Measurements from ENCODE around the gene MRAS. TPM values are rescaled to one million over a fixed set of nuclear protein-coding genes. Genes with fewer than 3 reads are reported as not detected.

Gene MRAS
- total RNA-seq, 2 donors from 2014 or later, result 2.2 to 4.5 TPM

DNA sequence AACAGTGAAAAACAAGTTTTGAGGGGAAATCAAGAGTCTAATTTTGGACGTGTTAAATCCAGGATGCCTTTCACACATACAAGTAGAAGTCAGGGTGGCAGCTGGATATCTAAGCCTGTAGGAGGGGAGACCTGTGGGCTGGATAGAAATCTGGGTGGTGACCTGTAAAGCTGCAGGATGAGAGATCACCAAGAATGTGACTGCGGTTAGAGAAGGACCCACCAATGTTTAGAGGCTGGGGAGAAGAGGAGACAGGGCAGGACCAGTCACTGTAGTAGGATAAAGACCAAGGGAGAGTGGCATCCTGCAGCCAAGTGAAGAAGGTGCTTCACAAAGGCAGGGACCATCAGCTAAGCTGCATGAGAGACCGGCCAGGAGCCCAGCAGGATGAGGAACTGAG is 36.2 kb downstream of the MRAS start:
- H3K4me3 ChIP-seq, result no peak overlapping the region
- intact Hi-C loops (cut with DNase I), result no loop called here
- no peaks in the 10 kb centered on the region for H3K36me3 ChIP-seq
- H3K27me3 ChIP-seq, result no peaks in the 10 kb centered on the region
- no peak overlapping the region for H3K9ac ChIP-seq (ENCODE audit: low read depth in 2 of 2, low read length in 2 of 2)
- DNase-seq, result no peak
- no peaks in the 10 kb centered on the region for H3K4me1 ChIP-seq
- no peak overlapping the region for H3K27ac ChIP-seq
- TF ChIP-seq, protein P1, sequence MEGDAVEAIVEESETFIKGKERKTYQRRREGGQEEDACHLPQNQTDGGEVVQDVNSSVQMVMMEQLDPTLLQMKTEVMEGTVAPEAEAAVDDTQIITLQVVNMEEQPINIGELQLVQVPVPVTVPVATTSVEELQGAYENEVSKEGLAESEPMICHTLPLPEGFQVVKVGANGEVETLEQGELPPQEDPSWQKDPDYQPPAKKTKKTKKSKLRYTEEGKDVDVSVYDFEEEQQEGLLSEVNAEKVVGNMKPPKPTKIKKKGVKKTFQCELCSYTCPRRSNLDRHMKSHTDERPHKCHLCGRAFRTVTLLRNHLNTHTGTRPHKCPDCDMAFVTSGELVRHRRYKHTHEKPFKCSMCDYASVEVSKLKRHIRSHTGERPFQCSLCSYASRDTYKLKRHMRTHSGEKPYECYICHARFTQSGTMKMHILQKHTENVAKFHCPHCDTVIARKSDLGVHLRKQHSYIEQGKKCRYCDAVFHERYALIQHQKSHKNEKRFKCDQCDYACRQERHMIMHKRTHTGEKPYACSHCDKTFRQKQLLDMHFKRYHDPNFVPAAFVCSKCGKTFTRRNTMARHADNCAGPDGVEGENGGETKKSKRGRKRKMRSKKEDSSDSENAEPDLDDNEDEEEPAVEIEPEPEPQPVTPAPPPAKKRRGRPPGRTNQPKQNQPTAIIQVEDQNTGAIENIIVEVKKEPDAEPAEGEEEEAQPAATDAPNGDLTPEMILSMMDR (IDR thresholded peaks at IDR 0.05), result no peak
- no peaks in the 10 kb centered on the region for H3K9me3 ChIP-seq

- no peaks in the 10 kb centered on the region for H3K4me1 ChIP-seq
- no peaks in the 10 kb centered on the region for H3K36me3 ChIP-seq
- TF ChIP-seq, protein P1 (IDR thresholded peaks at IDR 0.05), result no peak
- H3K9ac ChIP-seq (ENCODE audit: low read depth in 2 of 2, low read length in 2 of 2), result no peak overlapping the region
- no peak overlapping the region for H3K4me3 ChIP-seq
- no peaks in the 10 kb centered on the region for H3K27me3 ChIP-seq
- DNase-seq, result no peak
- H3K27ac ChIP-seq, result no peak overlapping the region
- intact Hi-C loops (cut with DNase I), result no loop called here
- no peaks in the 10 kb centered on the region for H3K9me3 ChIP-seq
These were observed 36.6 kb downstream of the MRAS start for GRCh38 chr3:138384976-138385375.

DNA sequence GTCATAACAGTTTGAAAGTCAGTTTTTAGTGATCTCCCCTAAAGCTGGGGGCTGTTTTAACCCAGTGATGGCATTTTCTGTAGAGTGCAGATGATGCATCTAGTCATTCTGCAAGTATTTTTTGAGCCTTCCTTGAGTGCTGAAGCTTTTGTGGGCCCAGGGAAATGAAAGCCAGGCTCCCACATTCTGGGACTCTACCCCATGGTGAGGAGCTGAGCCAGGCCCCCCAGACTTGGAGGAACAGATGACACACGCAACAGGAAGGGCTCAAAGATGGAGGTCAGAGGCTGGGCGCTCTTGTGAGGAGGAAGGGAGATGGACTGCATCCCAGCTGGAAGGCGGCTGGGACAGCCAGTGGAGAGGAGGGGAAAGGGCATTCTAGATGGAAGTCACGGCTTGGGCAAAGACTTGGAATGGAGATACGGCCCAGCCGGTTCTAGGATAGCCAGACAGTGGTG is 40.8 kb downstream of the MRAS start:
- TF ChIP-seq, protein P1 (IDR thresholded peaks at IDR 0.05), result no peak
- Histone ChIP-seq H3K27me3 (no peaks in the 10 kb centered on the region), H3K27ac (no peak overlapping the region), H3K9ac (ENCODE audit: low read depth in 2 of 2, low read length in 2 of 2) (no peak overlapping the region), H3K4me3 (no peak overlapping the region), H3K9me3 (no peaks in the 10 kb centered on the region), H3K4me1 (no peaks in the 10 kb centered on the region), H3K36me3 (no peaks in the 10 kb centered on the region)
- intact Hi-C loops (cut with DNase I), result no loop called here
- DNase-seq, result no peak

DNA sequence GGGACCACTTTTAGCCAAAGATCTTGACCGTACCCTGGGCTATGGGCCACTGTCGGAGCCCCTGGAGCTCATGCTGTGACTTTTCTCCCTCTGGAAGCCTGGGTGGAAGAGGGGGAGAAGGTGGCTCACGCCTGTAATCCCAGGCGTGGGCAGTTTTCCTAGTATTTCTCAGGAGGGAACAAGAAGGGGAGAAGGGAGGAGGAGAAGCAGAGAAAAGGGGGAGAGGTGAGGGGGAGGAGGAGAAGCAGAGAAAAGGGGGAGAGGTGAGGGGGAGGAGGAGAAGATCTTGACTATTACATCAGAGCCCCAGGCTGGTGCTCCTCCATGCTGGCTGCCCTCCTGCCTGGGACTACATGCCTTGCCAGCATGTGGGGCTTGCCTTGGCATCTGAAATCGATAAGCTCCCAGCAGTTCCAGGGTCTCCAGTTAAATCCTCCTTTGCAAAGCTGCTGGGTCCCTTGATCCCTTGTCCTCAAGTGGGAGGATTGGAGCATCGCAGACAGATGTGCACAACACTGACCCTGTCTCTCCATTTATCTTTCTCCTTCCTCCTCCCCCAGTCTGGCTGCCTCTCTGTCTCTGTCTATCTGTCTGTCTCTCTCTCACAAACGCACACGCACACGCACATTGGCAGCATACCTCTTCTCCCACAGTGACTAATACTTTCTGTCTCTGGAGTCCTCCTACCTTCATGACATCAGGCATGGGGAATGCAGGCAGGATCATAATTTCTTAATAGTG is 41.6 kb downstream of the MRAS start:
- Histone ChIP-seq H3K9ac (ENCODE audit: low read depth in 2 of 2, low read length in 2 of 2) (no peak overlapping the region), H3K36me3 (no peaks in the 10 kb centered on the region), H3K4me1 (no peaks in the 10 kb centered on the region), H3K4me3 (no peak overlapping the region), H3K27me3 (no peaks in the 10 kb centered on the region), H3K27ac (no peak overlapping the region), H3K9me3 (no peaks in the 10 kb centered on the region)
- TF ChIP-seq, protein P1 (IDR thresholded peaks at IDR 0.05), result no peak
- intact Hi-C loops (cut with DNase I), result no loop called here
- DNase-seq, result no peak

DNA sequence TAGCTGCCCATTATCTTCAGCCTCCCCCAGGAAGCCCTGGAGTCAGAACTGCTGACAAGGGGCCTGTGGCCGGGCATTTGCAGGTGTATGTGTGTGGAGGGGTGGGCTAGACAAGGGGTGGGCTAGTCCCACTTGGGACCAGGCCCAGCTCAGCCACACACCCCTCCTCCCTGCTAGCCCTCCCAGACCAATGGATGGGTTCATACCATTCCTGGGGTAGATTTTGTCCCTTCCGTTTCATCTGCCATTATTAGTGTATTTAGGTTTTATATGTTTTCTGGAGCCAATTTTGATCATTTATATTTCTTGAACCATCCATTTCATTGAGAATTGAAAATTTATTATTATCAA is 42.2 kb downstream of the MRAS start:
- TF ChIP-seq, protein P1 (IDR thresholded peaks at IDR 0.05), result no peak
- DNase-seq, result no peak

More for the DNA sequence above, 42.2 kb downstream of the MRAS start:
- no peaks in the 10 kb centered on the region for H3K36me3 ChIP-seq
- no peak overlapping the region for H3K27ac ChIP-seq
- no peak overlapping the region for H3K9ac ChIP-seq (ENCODE audit: low read depth in 2 of 2, low read length in 2 of 2)
- no peak overlapping the region for H3K4me3 ChIP-seq
- no peaks in the 10 kb centered on the region for H3K4me1 ChIP-seq
- H3K9me3 ChIP-seq, result no peaks in the 10 kb centered on the region
- H3K27me3 ChIP-seq, result no peaks in the 10 kb centered on the region
- intact Hi-C loops (cut with DNase I), result no loop called here
